NCI-H1105 (cell line): ENCODE measurements around the gene HDAC6.
A peak's percentile ranks its signal among the peaks of the same experiment; 100 is the strongest.

ENCODE experiments used
- DNase-seq: peaks from one replicate; lab custom pipeline; 2025; lab: John Stamatoyannopoulos, UW

HDAC6 gene

DNA sequence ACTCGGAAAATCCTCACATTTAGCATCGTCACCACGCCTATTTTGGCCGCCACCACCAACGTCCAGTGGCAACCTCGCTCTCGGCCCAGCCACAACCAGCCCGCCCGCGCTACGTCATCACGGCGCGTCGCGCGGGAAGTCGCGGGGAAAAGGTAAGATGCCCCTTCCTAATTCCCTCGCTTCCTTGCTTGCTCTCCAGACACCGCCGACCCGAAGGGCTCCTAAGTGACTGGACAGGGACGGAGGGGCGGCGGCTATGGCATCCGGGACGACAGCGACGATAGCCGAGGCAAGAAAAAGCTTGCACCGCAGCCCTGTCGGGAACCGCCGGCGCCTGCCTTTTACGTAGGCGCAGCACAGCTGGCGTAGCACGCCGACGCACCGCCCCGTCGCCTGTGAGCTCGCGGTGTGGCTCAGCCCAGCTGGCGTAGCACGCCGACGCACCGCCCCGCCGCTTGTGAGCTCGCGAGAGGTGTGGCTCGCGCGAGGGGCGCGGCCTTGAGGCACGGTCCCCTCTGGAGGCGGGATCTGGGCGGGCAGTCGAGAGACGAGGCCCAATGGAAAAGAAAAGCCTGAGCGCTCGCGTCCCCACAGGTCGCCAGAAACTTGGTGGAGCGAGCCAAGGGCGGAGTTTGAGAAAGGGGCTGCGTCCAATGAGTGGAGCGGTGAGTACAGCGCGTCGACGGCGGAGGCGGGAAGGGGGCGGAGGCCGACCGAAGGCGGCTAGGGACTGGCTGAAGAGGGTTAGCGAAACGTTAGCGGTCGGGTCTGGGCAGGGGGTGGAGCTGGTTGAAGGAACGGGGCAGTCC is at the start of gene HDAC6:
Gene HDAC6 (plus strand): TSS at position 788 of the 809 bp plus-strand sequence. CDS start 626 bp downstream, outside the sequence.
- peak; percentile 95 for DNase-seq

DNA sequence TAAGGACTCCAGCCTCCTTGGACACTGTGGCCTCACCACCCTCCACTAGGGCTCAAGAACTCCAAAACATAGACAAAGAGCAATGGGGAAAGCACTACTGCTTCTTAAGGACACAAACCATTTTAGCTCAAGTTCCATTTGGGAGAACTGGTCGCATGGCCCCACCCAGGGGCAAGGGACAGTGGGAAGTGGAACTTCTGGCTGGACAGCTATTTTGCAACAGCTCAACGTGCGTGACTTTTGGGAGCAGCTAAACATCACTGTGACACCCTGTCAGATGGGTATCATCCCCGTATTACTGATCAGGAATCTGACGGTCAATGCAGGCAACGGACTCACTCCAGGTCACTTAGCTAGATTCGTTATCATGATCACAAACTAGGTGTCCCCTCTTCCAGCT is 49.4 kb upstream of the HDAC6 start:
- no peak for DNase-seq

DNA sequence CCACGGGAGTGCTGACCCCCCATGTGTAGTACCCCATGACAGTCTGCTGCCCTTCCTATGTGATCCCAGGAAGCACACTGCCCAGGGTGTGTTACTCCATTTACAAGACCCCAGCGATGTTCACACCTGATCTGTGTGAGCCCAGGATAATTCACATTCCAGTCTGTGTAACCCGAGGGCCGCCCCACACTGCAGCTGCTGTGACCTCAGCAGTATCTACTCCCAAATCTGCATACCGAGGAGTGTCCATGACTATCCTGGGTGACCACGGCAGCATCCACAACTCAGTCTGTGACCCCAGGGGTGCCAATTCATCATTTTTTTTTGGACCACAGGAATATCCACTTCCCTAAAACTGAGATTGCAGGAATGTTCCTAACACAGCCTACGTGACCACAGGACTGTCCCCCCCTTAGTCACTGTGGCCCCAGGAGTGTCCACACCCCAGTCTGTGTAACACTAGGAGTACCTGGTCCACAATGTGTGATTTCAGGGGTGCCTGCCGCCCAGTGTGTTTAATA is 48.1 kb upstream of the HDAC6 start:
- DNase-seq, result no peak

DNA sequence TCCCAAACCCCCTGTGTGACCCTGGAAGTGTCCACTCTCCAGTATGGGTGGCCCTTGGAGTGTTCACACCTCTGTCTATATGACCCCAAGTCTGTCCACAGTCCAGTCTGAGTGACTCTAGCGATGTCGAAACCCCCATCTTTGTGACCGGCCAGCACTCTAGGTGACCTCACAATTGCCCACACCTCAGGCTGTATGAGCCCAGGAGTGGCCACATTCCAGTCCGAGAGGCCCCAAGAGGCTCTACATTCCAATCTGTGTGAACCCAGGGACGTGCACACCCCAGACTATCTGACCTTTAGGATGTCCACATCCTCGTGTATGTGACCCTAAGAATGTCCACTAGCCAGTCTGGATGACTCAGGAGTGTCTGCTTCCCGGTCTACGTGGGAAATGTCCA is 47.6 kb upstream of the HDAC6 start:
- DNase-seq, result no peak

DNA sequence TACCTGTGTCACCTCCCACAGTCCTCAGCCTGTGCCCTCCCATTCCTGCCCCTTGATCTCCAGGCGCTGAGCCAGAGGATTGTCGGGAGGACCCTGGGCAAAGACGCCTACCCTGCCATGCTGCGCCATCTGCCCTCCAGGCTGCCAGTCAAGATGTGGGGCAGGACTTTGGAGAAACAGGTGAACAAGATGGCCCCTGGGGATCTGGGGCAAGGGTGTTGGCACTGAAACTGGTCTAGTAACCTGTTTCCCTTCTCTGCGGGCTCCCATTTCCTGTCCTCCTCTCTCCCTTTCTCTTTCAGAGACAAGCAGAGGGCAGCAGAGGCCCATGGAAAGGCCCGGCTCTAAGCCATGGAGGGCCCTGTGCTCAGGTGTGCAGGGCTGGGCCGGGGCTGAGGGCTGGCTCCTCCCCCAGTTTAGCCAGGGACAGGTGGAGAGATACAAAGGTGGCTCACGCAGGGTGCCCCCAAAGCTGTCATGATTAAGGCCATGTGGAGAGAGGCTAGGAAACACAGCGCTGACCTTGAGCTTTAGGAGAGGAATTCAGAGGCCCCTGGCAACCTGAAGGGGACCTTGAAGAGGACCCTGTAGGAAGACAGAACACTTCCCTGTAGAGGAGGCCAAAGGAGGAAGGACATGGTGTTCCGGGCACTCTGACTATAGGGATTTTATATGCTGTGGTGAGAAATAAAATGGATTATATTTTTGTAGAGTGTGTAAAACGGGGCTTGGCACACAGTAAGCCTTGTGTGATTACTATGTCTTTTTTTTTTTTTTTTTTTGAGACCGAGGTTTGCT is 40.0 kb upstream of the HDAC6 start, which contains the start of gene GLOD5:
Gene GLOD5 (plus strand): TSS at position 74 of the 798 bp plus-strand sequence. CDS start 44 bp downstream, at position 118.
- DNase-seq, result peak; percentile 4

DNA sequence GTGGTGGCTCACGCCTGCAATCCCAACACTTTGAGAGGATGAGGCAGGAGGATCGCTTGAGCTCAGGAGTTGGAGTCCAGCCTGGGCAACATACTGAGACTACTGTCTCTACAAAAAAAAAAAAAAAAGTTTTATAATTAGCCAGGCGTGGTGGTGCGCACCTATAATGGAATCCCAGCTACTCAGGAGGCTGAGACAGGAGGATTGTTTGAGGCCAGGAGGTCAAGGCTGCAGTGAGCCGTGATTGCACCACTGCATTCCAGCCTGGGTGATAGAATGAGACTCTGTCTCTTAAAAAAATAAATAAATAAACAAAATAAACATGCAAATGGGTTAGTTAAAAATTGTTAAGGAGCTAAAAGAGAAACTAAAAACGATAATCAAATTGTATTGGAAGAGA is 32.6 kb upstream of the HDAC6 start:
- DNase-seq, result no peak

DNA sequence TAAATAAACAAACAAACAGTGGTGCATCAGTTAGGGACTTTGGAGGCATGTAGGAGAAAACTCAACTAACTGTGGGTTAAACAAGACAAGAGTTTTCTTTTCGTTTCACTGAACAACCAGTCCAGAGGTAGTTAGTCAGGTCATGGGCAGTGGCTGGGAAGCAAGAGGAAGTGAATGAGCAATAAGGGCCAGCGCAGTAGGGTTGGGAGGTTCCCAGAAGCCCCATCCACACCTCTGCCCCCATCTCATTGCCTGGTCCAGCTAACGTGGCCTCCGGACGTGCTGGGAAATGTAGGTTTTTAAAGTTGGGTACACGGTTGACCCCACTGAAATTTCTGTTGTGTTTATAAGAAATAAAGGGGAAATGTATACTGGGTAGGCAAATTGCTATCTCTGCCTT is 31.6 kb upstream of the HDAC6 start:
- no peak for DNase-seq

DNA sequence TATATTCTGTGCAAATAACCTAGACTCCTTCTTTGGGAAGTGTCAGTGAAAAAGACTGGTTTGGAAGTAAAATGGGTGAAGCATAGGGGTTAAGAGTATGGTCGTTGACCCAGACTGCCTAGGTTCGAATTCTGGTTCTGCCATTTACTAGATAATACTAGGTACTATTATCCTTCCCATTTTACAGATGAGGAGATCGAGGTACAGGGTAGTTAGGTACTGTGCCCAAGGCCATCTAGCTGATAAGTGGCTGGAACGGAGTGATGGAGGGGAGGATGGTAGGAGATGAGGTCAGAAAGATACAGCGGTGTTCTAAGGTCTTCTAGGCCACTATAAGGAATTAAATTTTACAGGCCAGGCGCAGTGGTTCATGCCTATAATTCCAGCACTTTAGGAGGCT is 29.3 kb upstream of the HDAC6 start:
- DNase-seq, result no peak

DNA sequence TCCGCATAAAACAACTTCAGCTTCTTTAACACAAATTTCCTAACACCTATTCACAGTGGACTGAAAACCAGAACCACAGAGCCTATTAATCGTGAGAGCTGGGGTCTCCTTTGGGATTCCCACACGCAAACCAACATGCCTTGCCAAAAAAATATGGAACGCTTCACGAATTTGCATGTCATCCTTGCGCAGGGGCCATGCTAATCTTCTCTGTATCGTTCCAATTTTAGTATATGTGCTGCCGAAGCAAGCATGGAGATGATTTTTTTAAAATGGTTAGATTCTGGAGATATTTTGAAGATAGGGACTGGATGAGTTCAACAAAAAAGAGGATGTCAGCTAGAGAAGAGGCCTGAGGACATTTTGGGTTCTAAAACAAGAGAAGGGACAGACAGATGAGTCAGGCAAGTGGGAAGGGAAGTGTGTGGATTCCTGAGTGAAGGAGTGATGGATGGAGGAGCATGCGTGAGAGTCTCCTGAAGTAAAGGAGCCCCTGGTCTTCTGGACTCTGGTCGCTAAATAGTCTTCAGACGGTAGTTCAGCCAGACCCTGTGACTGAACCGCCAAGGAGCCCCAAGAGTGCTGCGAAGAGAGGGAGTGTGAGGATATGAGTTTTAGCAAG is 24.9 kb upstream of the HDAC6 start:
- DNase-seq, result no peak

DNA sequence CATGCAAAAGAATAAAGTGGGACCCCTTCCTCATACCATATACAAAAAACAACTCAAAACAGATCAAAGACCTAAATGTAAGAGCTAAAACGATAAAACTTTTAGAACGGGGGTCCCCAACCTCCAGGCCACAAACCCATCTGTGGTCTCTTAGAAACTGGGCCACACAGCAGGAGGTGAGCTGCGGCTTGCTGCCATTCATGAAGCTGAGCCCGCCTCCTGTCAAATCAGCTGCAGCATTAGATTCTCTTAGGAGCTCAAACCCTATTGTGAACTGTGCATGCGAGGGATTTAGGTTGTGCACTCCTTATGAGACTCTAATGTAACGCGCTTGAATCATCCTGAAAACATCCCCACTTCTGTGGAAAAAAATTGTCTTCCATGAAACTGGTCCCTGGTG is 22.5 kb upstream of the HDAC6 start:
- no peak for DNase-seq

DNA sequence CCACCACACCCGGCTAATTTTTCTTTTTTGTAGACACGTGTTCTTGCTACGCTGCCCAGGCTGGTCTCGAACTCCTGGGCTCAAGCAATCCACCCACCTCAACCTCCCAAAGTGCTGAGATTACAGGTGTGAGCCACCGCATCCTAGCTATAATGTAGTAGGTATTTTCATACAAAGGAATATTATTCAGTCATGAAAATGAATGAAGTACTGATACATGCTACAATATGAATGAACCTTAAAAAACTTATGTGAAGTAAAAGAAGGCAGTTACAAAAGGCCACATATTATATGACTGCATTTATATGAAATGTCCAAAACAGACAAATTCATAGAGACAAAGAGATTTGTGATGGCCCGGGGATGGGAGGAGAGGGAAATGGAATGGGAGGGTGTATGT is 20.2 kb upstream of the HDAC6 start:
- no peak for DNase-seq

DNA sequence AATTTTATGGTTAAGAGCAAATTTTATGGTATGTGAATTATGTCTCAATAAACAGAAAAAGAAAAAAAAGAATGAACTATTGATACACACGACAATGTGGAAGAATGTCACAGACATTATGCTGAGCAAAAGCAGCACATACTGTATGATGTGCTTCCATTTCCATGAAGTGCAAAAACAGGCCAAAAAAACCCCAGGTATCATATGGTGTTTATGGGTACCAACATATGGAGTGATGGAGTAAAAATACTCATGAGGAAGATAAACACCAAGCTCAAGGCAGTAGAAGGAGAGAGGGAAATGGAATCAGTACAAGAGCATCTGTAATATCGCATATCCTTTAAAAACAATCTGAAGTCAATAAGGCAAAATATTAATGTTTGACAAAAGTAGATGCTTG is 19.7 kb upstream of the HDAC6 start:
- DNase-seq, result no peak

DNA sequence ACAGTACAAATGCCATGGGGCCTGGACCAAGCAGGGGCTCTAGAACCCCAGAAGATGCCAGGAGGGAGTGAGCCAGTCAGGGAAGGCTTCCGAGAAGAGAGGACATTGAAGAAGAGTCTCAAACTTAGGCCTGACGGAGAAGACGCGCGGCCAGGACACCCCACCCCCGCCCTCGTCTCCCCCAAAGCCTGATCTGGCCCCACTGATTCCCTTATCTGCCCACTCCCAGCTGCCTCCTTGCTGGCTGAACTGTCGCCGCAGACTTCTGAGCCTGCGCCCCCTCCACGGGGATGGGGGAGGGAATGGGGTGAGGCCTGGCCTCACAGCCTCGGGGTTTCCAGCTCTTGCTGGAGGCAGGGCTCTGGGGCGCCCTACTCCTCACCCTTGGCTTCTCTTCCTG is 19.1 kb upstream of the HDAC6 start:
- no peak for DNase-seq

DNA sequence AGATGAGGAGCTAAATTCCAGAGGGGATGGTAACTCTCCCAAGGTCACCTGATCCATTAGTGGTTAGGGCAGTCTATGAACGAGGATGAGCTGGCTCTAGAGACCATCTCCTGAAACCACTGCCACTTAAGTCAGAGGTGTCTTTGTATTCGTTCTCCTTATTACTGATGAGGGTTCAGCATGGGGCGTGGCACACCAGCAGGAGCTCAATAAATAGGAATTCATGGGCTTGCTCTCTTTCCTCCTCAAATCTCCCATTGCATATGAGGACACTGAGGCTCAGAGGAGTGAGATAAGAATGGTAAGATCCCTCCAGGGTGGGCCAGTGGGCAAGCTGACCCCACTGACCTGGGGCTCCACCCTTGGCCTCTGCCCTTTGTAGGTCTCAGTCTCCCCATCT is 17.1 kb upstream of the HDAC6 start:
- DNase-seq, result no peak

DNA sequence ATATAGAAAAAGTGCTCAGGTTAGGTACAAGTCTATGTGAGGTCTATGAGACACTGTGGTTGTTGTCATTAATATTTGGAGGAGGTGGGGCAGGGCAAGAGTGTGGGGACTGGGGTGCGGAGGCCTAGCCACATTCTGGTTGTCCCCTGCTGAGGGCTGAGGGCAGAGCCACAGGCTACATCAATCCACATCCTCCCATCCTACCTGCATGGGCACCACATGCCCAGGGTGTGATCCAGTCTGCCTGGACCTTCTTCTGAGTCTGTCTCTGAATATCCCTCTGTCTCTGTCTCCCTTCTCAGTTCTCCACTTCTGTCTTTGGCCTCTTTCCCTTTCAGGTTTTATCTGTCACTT is 16.7 kb upstream of the HDAC6 start:
- no peak for DNase-seq

DNA sequence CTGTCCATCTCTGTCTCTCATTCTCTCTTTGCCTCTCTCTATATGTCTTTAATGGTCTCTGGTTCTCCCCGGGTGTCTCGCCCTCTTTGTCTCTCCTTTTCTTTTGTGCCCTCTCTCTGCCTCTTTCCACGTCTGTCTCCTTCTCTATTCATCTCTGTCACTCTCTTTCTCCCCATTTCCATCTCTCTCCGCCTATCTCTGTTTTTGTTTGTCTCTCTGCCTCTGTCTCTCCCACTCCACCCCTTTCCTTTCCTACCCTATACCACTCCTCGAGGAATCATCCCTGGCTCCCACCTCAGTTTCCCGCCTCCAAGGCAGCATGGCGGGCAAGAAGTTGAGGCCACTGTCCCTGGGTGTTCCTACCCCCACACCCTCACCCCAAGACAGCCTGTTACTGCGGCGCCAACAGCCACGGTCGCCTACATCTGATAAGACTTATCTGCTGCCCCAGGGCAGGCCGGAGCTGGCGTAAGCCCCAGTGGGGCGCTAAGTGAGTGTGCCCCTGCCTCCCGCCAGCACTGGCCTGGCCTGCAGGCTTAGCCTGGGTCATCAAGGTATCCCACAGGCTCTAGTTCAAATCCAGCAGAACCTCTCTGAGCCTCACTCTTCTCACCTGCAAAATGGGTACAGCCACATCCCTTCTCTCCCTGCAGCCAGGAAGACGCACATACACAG is 16.2 kb upstream of the HDAC6 start:
- DNase-seq, result no peak

DNA sequence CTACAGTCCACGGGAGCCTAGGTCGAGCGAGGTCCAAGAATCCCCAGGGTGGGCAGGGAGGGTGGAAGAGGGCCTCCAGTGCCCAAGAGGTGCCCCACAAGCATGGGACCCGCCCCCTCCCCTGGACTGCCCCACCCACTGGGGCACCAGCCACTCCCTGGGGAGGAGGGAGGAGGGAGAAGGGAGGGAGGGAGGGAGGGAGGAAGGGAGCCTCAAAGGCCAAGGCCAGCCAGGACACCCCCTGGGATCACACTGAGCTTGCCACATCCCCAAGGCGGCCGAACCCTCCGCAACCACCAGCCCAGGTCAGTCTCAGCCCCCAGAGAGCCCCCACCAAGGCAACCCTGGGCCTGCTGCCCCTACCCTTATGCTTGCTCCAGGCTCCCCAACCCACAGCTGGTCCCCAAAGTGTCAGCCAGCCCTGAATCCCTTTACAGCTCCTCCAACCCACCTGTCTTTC is 15.5 kb upstream of the HDAC6 start, which contains the start of gene GATA1:
Gene GATA1 (plus strand): TSS at position 250 of the 460 bp plus-strand sequence. CDS start 4,520 bp downstream, outside the sequence.
- no peak for DNase-seq

DNA sequence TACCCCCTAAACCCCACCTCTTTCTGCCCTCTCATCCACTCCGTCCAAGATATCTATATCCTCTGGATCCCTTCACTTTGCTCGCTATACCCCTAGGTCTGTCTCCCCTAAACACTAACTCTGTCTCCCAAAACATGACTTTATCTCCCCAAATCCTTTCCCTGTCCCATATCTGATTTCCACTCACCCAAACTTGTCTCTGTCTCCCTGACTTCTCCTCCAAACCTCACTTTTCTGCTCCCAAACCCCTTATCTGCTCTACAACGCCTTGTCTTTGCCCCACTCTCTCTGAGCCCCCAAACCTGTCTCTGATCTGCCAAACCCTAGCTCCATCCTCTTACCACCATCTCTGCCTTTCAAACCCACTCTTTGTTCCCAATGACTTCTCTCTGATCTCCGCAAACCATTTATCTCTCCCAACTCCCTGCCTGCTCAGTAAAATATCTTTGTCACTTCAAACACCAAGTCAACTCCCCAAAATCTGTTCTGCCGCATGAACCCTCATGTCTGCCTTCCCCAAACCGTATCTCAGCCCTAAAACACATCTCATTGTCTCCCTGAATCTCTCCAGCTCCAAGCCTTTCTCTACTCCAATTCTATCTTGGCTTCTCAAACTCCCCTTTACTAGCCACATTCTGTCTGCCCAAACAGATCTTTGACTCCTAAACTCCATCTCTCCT is 14.9 kb upstream of the HDAC6 start:
- DNase-seq, result no peak

DNA sequence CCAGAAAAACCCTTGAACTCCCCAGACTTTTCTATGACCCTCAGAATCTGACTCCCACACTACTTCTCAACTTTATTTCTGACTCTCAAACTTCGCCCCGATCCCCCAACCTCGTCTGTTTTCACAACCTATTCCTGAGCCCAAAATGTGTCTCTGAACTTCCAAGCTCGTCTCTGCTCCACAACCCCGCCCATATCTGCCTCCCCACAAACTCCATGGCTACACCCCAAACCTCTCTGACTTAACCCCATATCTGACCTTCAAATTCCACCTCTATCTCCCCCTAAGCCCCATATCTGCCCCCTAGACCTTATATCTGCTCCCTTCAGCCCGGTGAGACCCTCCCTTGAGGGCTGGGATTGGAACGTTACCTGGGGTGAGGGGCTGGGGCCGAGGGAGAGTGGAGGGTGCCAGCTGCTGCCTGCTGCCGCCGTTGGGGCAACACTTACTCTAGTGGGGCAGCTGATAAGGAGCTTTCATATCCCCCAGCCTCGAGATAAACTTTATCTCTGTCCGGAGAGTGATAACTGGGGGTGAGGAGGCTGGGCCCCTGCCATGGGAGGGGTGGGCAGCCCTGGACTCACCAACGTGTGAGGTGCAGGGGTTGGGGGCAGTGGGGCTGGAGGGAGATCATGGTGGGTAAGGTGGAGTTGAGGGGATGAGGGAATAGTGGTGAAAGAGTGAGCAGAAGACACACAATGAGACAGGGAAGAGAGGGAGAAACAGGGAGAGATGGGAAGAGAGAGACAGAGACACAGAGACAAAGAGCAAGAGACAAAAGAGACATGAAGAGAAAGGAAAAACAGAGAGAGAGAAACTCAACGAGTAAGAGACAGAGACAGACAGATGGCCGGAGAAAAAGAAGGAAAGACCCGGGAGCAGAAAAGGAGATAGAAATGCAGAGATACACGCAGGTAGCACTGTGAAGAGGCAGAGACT is 14.1 kb upstream of the HDAC6 start:
- no peak for DNase-seq
